CD4-positive, alpha-beta T cell treated with Interleukin-17A for 4 hours (primary cell): Measurements from ENCODE around the gene SV2C.

Experiments
- DNase-seq: peaks from one replicate; pipeline ENCODE4 v3.0.0-alpha.2; 2020; ENCODE audit warnings: mixed read lengths

Gene SV2C

GRCh38 chr5:76165711-76166374 lies 82.7 kb downstream of the SV2C start:
- DNase-seq: no peak

GRCh38 chr5:76166886-76167576 lies 83.8 kb downstream of the SV2C start:
- DNase-seq: no peak

- no peak for DNase-seq
These were observed 86.1 kb downstream of the SV2C start for GRCh38 chr5:76169146-76169905.

- DNase-seq: no peak
These were observed 90.9 kb downstream of the SV2C start for GRCh38 chr5:76174101-76174500.

- DNase-seq: peak; percentile 59
These were observed 92.0 kb downstream of the SV2C start for GRCh38 chr5:76175051-76175666.

GRCh38 chr5:76175821-76176403 lies 92.7 kb downstream of the SV2C start:
- DNase-seq: no peak

GRCh38 chr5:76177978-76178377 lies 94.8 kb downstream of the SV2C start:
- DNase-seq: no peak

GRCh38 chr5:76178913-76179312 lies 95.7 kb downstream of the SV2C start:
- DNase-seq: no peak

GRCh38 chr5:76180814-76181805 lies 97.9 kb downstream of the SV2C start:
- DNase-seq: no peak

- DNase-seq: no peak
These were observed 104.2 kb downstream of the SV2C start for GRCh38 chr5:76187386-76187785.

- no peak for DNase-seq
These were observed 107.2 kb downstream of the SV2C start for GRCh38 chr5:76190356-76190755.

- DNase-seq: no peak
These were observed 109.7 kb downstream of the SV2C start for GRCh38 chr5:76192837-76193236.

GRCh38 chr5:76193635-76194034 lies 110.5 kb downstream of the SV2C start:
- DNase-seq: no peak

- DNase-seq: no peak
These were observed 111.2 kb downstream of the SV2C start for GRCh38 chr5:76194340-76194739.

GRCh38 chr5:76196457-76196856 lies 113.3 kb downstream of the SV2C start:
- no peak for DNase-seq

GRCh38 chr5:76196886-76197489 lies 113.8 kb downstream of the SV2C start:
- no peak for DNase-seq

GRCh38 chr5:76197726-76198125 lies 114.5 kb downstream of the SV2C start:
- DNase-seq: no peak

- no peak for DNase-seq
These were observed 116.4 kb downstream of the SV2C start for GRCh38 chr5:76199336-76200318.

- no peak for DNase-seq
These were observed 119.0 kb downstream of the SV2C start for GRCh38 chr5:76202182-76202581.

- DNase-seq: no peak
These were observed 121.0 kb downstream of the SV2C start for GRCh38 chr5:76204191-76204590.
